ENCODE results near the gene RFNG. TPM values are rescaled to one million over a fixed set of nuclear protein-coding genes. Genes with fewer than 3 reads are reported as not detected.

The RFNG gene
- polyA plus RNA-seq, 2 of the 4 experiments (the other 2 are of a cell fraction): 8.4 to 25.7 TPM

- Histone ChIP-seq H3K4me2 (no peak overlapping the region), H3K27ac (no peak overlapping the region), H3K4me1 (peaks cover 27% of the 10 kb centered on the region), H3K9me3 (no peaks in the 10 kb centered on the region), H3K4me3 (no peak overlapping the region)
- no peak for ATAC-seq
- FAIRE-seq: no peak
- DNase-seq (ENCODE audit: low read depth in 1 of 2, low spot score in 1 of 2): no peak
- TF ChIP-seq REST (IDR thresholded peaks at IDR 0.05): no peak
- TF ChIP-seq RNF2 (IDR thresholded peaks at IDR 0.05; ENCODE audit: borderline replicate concordance, low read depth): no peak
- ChIA-PET POLR2A (no interaction called here), CTCF (interaction anchor here (1.0 to 33.2 kb wide), 7 partner anchors 10 to 295 kb away, joined by 3 to 794 read pairs (median 3); partner anchors contain the start of genes CENPX, LRRC45, NOTUM and RAC3)
- 95% methylated on average over 14 of the region's 15 CpGs for WGBS (ENCODE audit: missing lambda C conversion rate)
Measured at GRCh38 chr17:82009413-82009812, 42.2 kb downstream of the RFNG start.

- Histone ChIP-seq H3K4me2 (no peak overlapping the region), H3K9me3 (no peaks in the 10 kb centered on the region), H3K4me1 (peaks cover 31% of the 10 kb centered on the region), H3K4me3 (no peak overlapping the region), H3K27ac (no peak overlapping the region)
- ATAC-seq (no peak), FAIRE-seq (no peak), DNase-seq (ENCODE audit: low read depth in 1 of 2, low spot score in 1 of 2) (no peak)
- TF ChIP-seq POLR2A (IDR thresholded peaks at IDR 0.05; ENCODE audit: low read length) (no peak), HMGXB4 (CRISPR knock-in tag; IDR thresholded peaks at IDR 0.05; ENCODE audit: borderline replicate concordance) (no peak), CTCF (IDR thresholded peaks at IDR 0.05) (no peak), RAD21 (conservative IDR thresholded peaks at IDR 0.05 in 1 of 2, IDR thresholded peaks at IDR 0.05 in 1 of 2) (no peak), JUNB (IDR thresholded peaks at IDR 0.05) (no peak), HOXB5 (CRISPR knock-in tag; IDR thresholded peaks at IDR 0.05) (no peak)
- CTCF ChIA-PET: interaction anchor here (1.0 to 33.2 kb wide), 8 partner anchors 9 to 294 kb away, joined by 3 to 794 read pairs (median 3); partner anchors contain the start of genes CENPX, LRRC45, NOTUM and RAC3
- 96% methylated on average over 14 of the region's 28 CpGs for WGBS (ENCODE audit: missing lambda C conversion rate)
- POLR2A ChIA-PET: no interaction called here
Measured at GRCh38 chr17:82008941-82009405, 42.6 kb downstream of the RFNG start.

GRCh38 chr17:82008258-82008940 lies 43.2 kb downstream of the RFNG start:
- ATAC-seq (no peak), FAIRE-seq (no peak), DNase-seq (ENCODE audit: low read depth in 1 of 2, low spot score in 1 of 2) (no peak)
- Histone ChIP-seq H3K4me1 (peaks cover 37% of the 10 kb centered on the region), H3K27ac (peak overlapping the region in 1 of 2 experiments; percentile 93; a peak in 1 of 6 replicates), H3K9me3 (no peaks in the 10 kb centered on the region), H3K4me2 (no peak overlapping the region), H3K4me3 (no peak overlapping the region)
- ChIA-PET POLR2A (no interaction called here), CTCF (interaction anchor here (0.7 to 33.2 kb wide), 8 partner anchors 9 to 294 kb away, joined by 3 to 794 read pairs (median 4); partner anchors contain the start of genes CENPX, LRRC45, NOTUM and RAC3)
- TF ChIP-seq HES2 (IDR thresholded peaks at IDR 0.05): no peak
- no peak for TF ChIP-seq PBX3 (IDR thresholded peaks at IDR 0.05)
- no peak for TF ChIP-seq SMC3 (IDR thresholded peaks at IDR 0.05)
- TF ChIP-seq BHLHE40 (IDR thresholded peaks at IDR 0.05; ENCODE audit: low read depth, low read length): no peak
- no peak for TF ChIP-seq EP300 (IDR thresholded peaks at IDR 0.05)
- no peak for TF ChIP-seq RAD21 (conservative IDR thresholded peaks at IDR 0.05 in 1 of 2, IDR thresholded peaks at IDR 0.05 in 1 of 2)
- no peak for TF ChIP-seq ESRRA (IDR thresholded peaks at IDR 0.05; ENCODE audit: borderline replicate concordance, low read length)
- no peak for TF ChIP-seq EHMT2 (IDR thresholded peaks at IDR 0.05; ENCODE audit: low read depth)
- 94% methylated on average over 19 of the region's 26 CpGs for WGBS (ENCODE audit: missing lambda C conversion rate)

All from A549 (cell line).